ENCODE measurements around the gene CATSPERB. TPM values are rescaled to one million over a fixed set of nuclear protein-coding genes. Genes with fewer than 3 reads are reported as not detected.
"Not testable (repeated sequence)": the region's sequence is repeated elsewhere in the genome, so short reads cannot be mapped to it uniquely, and the experiment has no call there.

The CATSPERB gene
- total and polyA plus RNA-seq, 2 experiments from 2014 or later: 0.27 to 0.38 TPM

DNA sequence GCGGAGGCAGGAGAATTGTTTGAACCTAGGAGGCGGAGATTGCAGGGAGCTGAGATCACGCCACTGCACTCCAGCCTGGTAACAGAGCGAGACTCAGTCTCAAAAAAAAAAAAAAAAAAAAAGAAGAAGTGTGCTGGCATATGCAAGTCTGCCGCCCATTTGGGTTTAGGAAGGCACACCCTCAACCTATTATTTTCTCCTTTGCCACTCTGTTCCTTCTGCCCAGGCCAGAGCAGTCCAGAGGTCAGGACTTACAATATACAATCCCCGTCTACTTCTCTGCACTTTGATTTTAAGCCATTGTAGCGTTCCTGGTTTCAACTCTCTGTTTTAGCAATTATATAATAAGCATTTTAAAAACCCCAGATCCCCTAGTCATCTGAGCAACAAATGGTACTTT lies 39.8 kb downstream of the CATSPERB start (continued):
- TF ChIP-seq, protein P1, sequence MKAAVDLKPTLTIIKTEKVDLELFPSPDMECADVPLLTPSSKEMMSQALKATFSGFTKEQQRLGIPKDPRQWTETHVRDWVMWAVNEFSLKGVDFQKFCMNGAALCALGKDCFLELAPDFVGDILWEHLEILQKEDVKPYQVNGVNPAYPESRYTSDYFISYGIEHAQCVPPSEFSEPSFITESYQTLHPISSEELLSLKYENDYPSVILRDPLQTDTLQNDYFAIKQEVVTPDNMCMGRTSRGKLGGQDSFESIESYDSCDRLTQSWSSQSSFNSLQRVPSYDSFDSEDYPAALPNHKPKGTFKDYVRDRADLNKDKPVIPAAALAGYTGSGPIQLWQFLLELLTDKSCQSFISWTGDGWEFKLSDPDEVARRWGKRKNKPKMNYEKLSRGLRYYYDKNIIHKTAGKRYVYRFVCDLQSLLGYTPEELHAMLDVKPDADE (IDR thresholded peaks at IDR 0.05): no peak
- TF ChIP-seq CREB1 (CRISPR knock-in tag; IDR thresholded peaks at IDR 0.05; ENCODE audit: low read depth): no peak
- TF ChIP-seq ZNF114 (CRISPR knock-in tag; IDR thresholded peaks at IDR 0.05): no peak

DNA sequence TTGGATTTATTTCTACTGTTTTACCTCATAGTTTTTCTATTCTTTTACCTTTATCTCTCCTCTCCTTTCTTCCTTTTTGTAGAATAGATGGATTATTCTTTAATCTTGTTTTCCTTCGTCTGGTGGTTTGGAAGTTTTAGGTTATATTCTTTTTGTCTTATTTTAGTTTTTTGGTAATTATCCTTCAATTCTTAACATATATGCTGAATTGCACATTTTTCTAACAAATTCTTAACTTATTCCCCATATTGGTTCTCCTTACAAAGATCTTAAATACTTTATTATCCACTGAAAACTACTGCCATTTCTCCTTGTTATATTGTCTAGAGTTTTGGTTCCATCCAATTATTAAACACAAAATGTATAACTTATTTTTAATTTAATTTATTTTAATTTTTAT lies 42.3 kb downstream of the CATSPERB start:
- peaks cover 1% of the 10 kb centered on the region; the same call in 2 of the 3 replicates for H3K4me1 Mint-ChIP-seq
- H3K9me3 Mint-ChIP-seq: peaks cover 4% of the 10 kb centered on the region; the same call in 1 of the 3 replicates

DNA sequence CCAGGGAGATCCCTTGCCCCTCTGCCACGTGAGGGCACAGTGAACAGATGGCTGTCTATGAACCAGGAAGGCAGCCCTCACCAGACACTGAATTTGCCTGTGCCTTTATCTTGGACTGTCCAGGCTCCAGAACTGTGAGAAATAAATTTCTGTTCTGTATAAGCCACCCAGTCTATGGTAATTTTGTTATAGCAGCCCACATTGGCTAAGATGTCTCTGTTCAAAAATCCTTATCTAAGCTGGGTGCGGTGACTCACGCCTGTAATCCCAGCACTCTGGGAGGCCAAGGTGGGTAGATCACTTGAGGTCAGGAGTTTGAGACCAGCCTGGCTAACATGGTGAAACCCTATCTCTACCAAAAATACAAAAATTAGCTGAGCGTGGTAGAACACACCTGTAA lies 44.5 kb downstream of the CATSPERB start:
- not testable (repeated sequence) for H3F3A ChIP-seq (replicated peaks; ENCODE audit: low read depth); H3K4me2 ChIP-seq; DNase-seq (ENCODE audit: low spot score); H3K27ac Mint-ChIP-seq; H3K9me3 Mint-ChIP-seq; H3K4me3 Mint-ChIP-seq; H3K36me3 ChIP-seq (ENCODE audit: insufficient read depth); H3K27me3 Mint-ChIP-seq (ENCODE audit: insufficient read depth, low read depth, poor library complexity); H3K4me1 ChIP-seq (ENCODE audit: insufficient read depth); H3K36me3 Mint-ChIP-seq (ENCODE audit: low read depth); ATAC-seq; H3K79me2 ChIP-seq (replicated peaks; ENCODE audit: insufficient read depth); H4K20me1 ChIP-seq (replicated peaks; ENCODE audit: insufficient read depth); H3K4me3 ChIP-seq; H3K27ac ChIP-seq (ENCODE audit: low read depth); H3K27me3 ChIP-seq (ENCODE audit: insufficient read depth); H3K9me2 ChIP-seq (ENCODE audit: insufficient read depth); H3K4me1 Mint-ChIP-seq; H2AFZ ChIP-seq

More for the DNA sequence above, 42.3 kb downstream of the CATSPERB start:
- Histone ChIP-seq H3K4me3 (no peak overlapping the region), H3K27me3 (ENCODE audit: insufficient read depth) (no peaks in the 10 kb centered on the region), H3K4me1 (ENCODE audit: insufficient read depth) (no peaks in the 10 kb centered on the region), H3K4me2 (no peak overlapping the region), H2AFZ (no peak overlapping the region), H3K36me3 (ENCODE audit: insufficient read depth) (no peaks in the 10 kb centered on the region), H3F3A (replicated peaks; ENCODE audit: low read depth) (no peaks in the 10 kb centered on the region), H4K20me1 (replicated peaks; ENCODE audit: insufficient read depth) (no peaks in the 10 kb centered on the region), H3K9me2 (ENCODE audit: insufficient read depth) (no peaks in the 10 kb centered on the region), H3K79me2 (replicated peaks; ENCODE audit: insufficient read depth) (no peaks in the 10 kb centered on the region), H3K27ac (ENCODE audit: low read depth) (no peak overlapping the region)
- TF ChIP-seq CREB1 (CRISPR knock-in tag; IDR thresholded peaks at IDR 0.05; ENCODE audit: low read depth) (no peak), EZH2phosphoT487 (IDR thresholded peaks at IDR 0.05; ENCODE audit: unreplicated experiment) (no peak), ZNF114 (CRISPR knock-in tag; IDR thresholded peaks at IDR 0.05) (no peak), EZH2 (IDR thresholded peaks at IDR 0.05; ENCODE audit: low read depth, unreplicated experiment) (no peak), ZNF331 (CRISPR knock-in tag; IDR thresholded peaks at IDR 0.05; ENCODE audit: low read depth) (no peak), POLR2AphosphoS5 (IDR thresholded peaks at IDR 0.05; ENCODE audit: low read depth) (no peak)
- TF ChIP-seq, protein P2, sequence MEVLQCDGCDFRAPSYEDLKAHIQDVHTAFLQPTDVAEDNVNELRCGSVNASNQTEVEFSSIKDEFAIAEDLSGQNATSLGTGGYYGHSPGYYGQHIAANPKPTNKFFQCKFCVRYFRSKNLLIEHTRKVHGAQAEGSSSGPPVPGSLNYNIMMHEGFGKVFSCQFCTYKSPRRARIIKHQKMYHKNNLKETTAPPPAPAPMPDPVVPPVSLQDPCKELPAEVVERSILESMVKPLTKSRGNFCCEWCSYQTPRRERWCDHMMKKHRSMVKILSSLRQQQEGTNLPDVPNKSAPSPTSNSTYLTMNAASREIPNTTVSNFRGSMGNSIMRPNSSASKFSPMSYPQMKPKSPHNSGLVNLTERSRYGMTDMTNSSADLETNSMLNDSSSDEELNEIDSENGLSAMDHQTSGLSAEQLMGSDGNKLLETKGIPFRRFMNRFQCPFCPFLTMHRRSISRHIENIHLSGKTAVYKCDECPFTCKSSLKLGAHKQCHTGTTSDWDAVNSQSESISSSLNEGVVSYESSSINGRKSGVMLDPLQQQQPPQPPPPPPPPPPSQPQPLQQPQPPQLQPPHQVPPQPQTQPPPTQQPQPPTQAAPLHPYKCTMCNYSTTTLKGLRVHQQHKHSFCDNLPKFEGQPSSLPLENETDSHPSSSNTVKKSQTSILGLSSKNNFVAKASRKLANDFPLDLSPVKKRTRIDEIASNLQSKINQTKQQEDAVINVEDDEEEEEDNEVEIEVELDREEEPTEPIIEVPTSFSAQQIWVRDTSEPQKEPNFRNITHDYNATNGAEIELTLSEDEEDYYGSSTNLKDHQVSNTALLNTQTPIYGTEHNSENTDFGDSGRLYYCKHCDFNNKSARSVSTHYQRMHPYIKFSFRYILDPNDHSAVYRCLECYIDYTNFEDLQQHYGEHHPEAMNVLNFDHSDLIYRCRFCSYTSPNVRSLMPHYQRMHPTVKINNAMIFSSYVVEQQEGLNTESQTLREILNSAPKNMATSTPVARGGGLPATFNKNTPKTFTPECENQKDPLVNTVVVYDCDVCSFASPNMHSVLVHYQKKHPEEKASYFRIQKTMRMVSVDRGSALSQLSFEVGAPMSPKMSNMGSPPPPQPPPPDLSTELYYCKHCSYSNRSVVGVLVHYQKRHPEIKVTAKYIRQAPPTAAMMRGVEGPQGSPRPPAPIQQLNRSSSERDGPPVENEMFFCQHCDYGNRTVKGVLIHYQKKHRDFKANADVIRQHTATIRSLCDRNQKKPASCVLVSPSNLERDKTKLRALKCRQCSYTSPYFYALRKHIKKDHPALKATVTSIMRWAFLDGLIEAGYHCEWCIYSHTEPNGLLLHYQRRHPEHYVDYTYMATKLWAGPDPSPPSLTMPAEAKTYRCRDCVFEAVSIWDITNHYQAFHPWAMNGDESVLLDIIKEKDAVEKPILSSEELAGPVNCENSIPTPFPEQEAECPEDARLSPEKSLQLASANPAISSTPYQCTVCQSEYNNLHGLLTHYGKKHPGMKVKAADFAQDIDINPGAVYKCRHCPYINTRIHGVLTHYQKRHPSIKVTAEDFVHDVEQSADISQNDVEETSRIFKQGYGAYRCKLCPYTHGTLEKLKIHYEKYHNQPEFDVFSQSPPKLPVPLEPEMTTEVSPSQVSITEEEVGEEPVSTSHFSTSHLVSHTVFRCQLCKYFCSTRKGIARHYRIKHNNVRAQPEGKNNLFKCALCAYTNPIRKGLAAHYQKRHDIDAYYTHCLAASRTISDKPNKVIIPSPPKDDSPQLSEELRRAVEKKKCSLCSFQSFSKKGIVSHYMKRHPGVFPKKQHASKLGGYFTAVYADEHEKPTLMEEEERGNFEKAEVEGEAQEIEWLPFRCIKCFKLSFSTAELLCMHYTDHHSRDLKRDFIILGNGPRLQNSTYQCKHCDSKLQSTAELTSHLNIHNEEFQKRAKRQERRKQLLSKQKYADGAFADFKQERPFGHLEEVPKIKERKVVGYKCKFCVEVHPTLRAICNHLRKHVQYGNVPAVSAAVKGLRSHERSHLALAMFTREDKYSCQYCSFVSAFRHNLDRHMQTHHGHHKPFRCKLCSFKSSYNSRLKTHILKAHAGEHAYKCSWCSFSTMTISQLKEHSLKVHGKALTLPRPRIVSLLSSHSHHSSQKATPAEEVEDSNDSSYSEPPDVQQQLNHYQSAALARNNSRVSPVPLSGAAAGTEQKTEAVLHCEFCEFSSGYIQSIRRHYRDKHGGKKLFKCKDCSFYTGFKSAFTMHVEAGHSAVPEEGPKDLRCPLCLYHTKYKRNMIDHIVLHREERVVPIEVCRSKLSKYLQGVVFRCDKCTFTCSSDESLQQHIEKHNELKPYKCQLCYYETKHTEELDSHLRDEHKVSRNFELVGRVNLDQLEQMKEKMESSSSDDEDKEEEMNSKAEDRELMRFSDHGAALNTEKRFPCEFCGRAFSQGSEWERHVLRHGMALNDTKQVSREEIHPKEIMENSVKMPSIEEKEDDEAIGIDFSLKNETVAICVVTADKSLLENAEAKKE (CRISPR knock-in tag; IDR thresholded peaks at IDR 0.05): no peak
- Mint-ChIP-seq H3K4me3 (no peak overlapping the region), H3K27me3 (ENCODE audit: insufficient read depth, low read depth, poor library complexity) (no peaks in the 10 kb centered on the region), H3K27ac (no peak overlapping the region), H3K36me3 (ENCODE audit: low read depth) (peaks cover 4% of the 10 kb centered on the region; the same call in 1 of the 3 replicates)
- ATAC-seq (no peak), DNase-seq (ENCODE audit: low spot score) (no peak)

All from GM23338 (cell line).